T-helper 17 cell (primary cell): ENCODE measurements around the gene APBA3. TPM values are rescaled to one million over a fixed set of nuclear protein-coding genes. Genes with fewer than 3 reads are reported as not detected.

ENCODE experiments used
- ATAC-seq: fragments of 150-1000 bp; cut with Tn5 transposase; 2 replicates; pipeline ENCODE4 v1.10.0; 2021; ENCODE audit warnings: mild to moderate bottlenecking, moderate library complexity
- DNase-seq, 3 donors: peaks; one replicate each; pipeline versions ENCODE4 v3.0.0 to v3.0.0-alpha.2; 2020 to 2021
- H3K9me3 ChIP-seq: one replicate; pipeline ENCODE4 v1.7.0; 2013; ENCODE audit warnings: low read length, mild to moderate bottlenecking; ENCODE audit not compliant: control insufficient read depth, poor library complexity, severe bottlenecking
- H3K27ac Mint-ChIP-seq: one replicate; pipeline ENCODE4 v1.8.0; 2022; ENCODE audit warnings: mild to moderate bottlenecking, moderate library complexity, mixed read lengths
- H3K27me3 Mint-ChIP-seq: one replicate; pipeline ENCODE4 v1.8.0; 2022; ENCODE audit warnings: mixed read lengths
- H3K36me3 Mint-ChIP-seq: one replicate; pipeline ENCODE4 v1.8.0; 2022; ENCODE audit warnings: low read depth, mixed read lengths
- H3K4me1 Mint-ChIP-seq: one replicate; pipeline ENCODE4 v1.8.0; 2022; ENCODE audit warnings: mild to moderate bottlenecking, mixed read lengths
- H3K4me3 Mint-ChIP-seq: one replicate; pipeline ENCODE4 v1.8.0; 2022; ENCODE audit warnings: mild to moderate bottlenecking, moderate library complexity, mixed read lengths
- total RNA-seq, 4 donors: library from RNA in 2 of 4; stranded (reverse) in 2 of 4; gene quantifications; one replicate each; pipeline ENCODE4 v1.2.3 and lab custom pipeline; 2022 to 2026

The APBA3 gene
- 10 to 100 TPM; 71.9 to 75.1 TPM for total RNA-seq
- 35.9 to 48.7 reads per million in 2 donors for total RNA-seq (lab: John Stamatoyannopoulos, UW)

- H3K4me3 Mint-ChIP-seq, result peak within 1 kb of the TSS; percentile 96
- no peaks in the 10 kb centered on the region for H3K27me3 Mint-ChIP-seq
- H3K4me1 Mint-ChIP-seq, result peaks cover 29% of the 10 kb centered on the region
- peak; percentile 59 for ATAC-seq
- H3K9me3 ChIP-seq, result no peaks in the 10 kb centered on the region
- DNase-seq, result peak; percentile 91 to 97 (median 96)
- H3K36me3 Mint-ChIP-seq, result no peaks in the 10 kb centered on the region
- H3K27ac Mint-ChIP-seq, result peak within 1 kb of the TSS; percentile 100
Measured at GRCh38 chr19:3761382-3762129, at the start of gene APBA3. TSS of gene APBA3 (minus strand) at chr19:3761692. CDS start at chr19:3760264, 1,428 bp downstream.

GRCh38 chr19:3810708-3811355 is 49.3 kb upstream of the APBA3 start:
- H3K4me3 Mint-ChIP-seq, result no peak overlapping the region
- H3K4me1 Mint-ChIP-seq, result peaks cover 22% of the 10 kb centered on the region
- no peaks in the 10 kb centered on the region for H3K36me3 Mint-ChIP-seq
- no peak overlapping the region for H3K27ac Mint-ChIP-seq
- DNase-seq (no peak), ATAC-seq (no peak)
- no peaks in the 10 kb centered on the region for H3K27me3 Mint-ChIP-seq
- H3K9me3 ChIP-seq, result no peaks in the 10 kb centered on the region

GRCh38 chr19:3809881-3810707 is 48.6 kb upstream of the APBA3 start:
- no peak overlapping the region for H3K27ac Mint-ChIP-seq
- H3K4me1 Mint-ChIP-seq, result peaks cover 22% of the 10 kb centered on the region
- no peak for ATAC-seq
- no peaks in the 10 kb centered on the region for H3K27me3 Mint-ChIP-seq
- no peak overlapping the region for H3K4me3 Mint-ChIP-seq
- H3K9me3 ChIP-seq, result no peaks in the 10 kb centered on the region
- no peak for DNase-seq
- no peaks in the 10 kb centered on the region for H3K36me3 Mint-ChIP-seq

GRCh38 chr19:3808420-3809143 is 47.1 kb upstream of the APBA3 start:
- DNase-seq (no peak), ATAC-seq (no peak)
- Mint-ChIP-seq H3K4me3 (no peak overlapping the region), H3K4me1 (peaks cover 15% of the 10 kb centered on the region), H3K27ac (no peak overlapping the region), H3K27me3 (no peaks in the 10 kb centered on the region), H3K36me3 (no peaks in the 10 kb centered on the region)
- H3K9me3 ChIP-seq, result no peaks in the 10 kb centered on the region

- ATAC-seq (no peak), DNase-seq (no peak)
- H3K27me3 Mint-ChIP-seq, result no peaks in the 10 kb centered on the region
- peaks cover 10% of the 10 kb centered on the region for H3K4me1 Mint-ChIP-seq
- no peak overlapping the region for H3K27ac Mint-ChIP-seq
- no peaks in the 10 kb centered on the region for H3K36me3 Mint-ChIP-seq
- H3K4me3 Mint-ChIP-seq, result no peak overlapping the region
- no peaks in the 10 kb centered on the region for H3K9me3 ChIP-seq
Measured at GRCh38 chr19:3807574-3808354, 46.3 kb upstream of the APBA3 start.

GRCh38 chr19:3807131-3807480 is 45.6 kb upstream of the APBA3 start:
- ATAC-seq (no peak), DNase-seq (no peak)
- no peaks in the 10 kb centered on the region for H3K9me3 ChIP-seq
- Mint-ChIP-seq H3K36me3 (no peaks in the 10 kb centered on the region), H3K4me3 (no peak overlapping the region), H3K27me3 (no peaks in the 10 kb centered on the region), H3K27ac (no peak overlapping the region), H3K4me1 (peaks cover 4% of the 10 kb centered on the region)

GRCh38 chr19:3805859-3806258 is 44.4 kb upstream of the APBA3 start:
- Mint-ChIP-seq H3K27me3 (no peaks in the 10 kb centered on the region), H3K36me3 (no peaks in the 10 kb centered on the region), H3K27ac (no peak overlapping the region), H3K4me1 (peaks cover 9% of the 10 kb centered on the region), H3K4me3 (no peak overlapping the region)
- DNase-seq, result no peak
- no peak for ATAC-seq
- H3K9me3 ChIP-seq, result no peaks in the 10 kb centered on the region

- Mint-ChIP-seq H3K27me3 (no peaks in the 10 kb centered on the region), H3K27ac (no peak overlapping the region), H3K36me3 (no peaks in the 10 kb centered on the region), H3K4me3 (no peak overlapping the region), H3K4me1 (peaks cover 11% of the 10 kb centered on the region)
- no peaks in the 10 kb centered on the region for H3K9me3 ChIP-seq
- no peak for DNase-seq
- no peak for ATAC-seq
Measured at GRCh38 chr19:3804429-3804828, 42.9 kb upstream of the APBA3 start.

- Mint-ChIP-seq H3K27me3 (no peaks in the 10 kb centered on the region), H3K4me3 (no peak overlapping the region), H3K4me1 (peaks cover 14% of the 10 kb centered on the region), H3K36me3 (no peaks in the 10 kb centered on the region), H3K27ac (peak overlapping the region; percentile 39)
- no peak for DNase-seq
- no peaks in the 10 kb centered on the region for H3K9me3 ChIP-seq
- ATAC-seq, result no peak
Measured at GRCh38 chr19:3803986-3804385, 42.5 kb upstream of the APBA3 start.

- H3K27me3 Mint-ChIP-seq, result no peaks in the 10 kb centered on the region
- peaks cover 16% of the 10 kb centered on the region for H3K4me1 Mint-ChIP-seq
- peak overlapping the region; percentile 39 for H3K27ac Mint-ChIP-seq
- DNase-seq (no peak), ATAC-seq (no peak)
- H3K4me3 Mint-ChIP-seq, result no peak overlapping the region
- H3K9me3 ChIP-seq, result no peaks in the 10 kb centered on the region
- no peaks in the 10 kb centered on the region for H3K36me3 Mint-ChIP-seq
Measured at GRCh38 chr19:3803114-3803888, 41.8 kb upstream of the APBA3 start.

GRCh38 chr19:3801412-3802096 is 40.1 kb upstream of the APBA3 start:
- H3K9me3 ChIP-seq, result peaks cover 2% of the 10 kb centered on the region
- Mint-ChIP-seq H3K27ac (no peak overlapping the region), H3K36me3 (peaks cover 2% of the 10 kb centered on the region), H3K27me3 (no peaks in the 10 kb centered on the region), H3K4me3 (peak overlapping the region; percentile 82), H3K4me1 (peaks cover 18% of the 10 kb centered on the region)
- DNase-seq (peak in 2 of 3 donors; percentile 19 to 37), ATAC-seq (peak; percentile 79)
